ENCODE data around the gene DUSP10.

Gene DUSP10

DNA sequence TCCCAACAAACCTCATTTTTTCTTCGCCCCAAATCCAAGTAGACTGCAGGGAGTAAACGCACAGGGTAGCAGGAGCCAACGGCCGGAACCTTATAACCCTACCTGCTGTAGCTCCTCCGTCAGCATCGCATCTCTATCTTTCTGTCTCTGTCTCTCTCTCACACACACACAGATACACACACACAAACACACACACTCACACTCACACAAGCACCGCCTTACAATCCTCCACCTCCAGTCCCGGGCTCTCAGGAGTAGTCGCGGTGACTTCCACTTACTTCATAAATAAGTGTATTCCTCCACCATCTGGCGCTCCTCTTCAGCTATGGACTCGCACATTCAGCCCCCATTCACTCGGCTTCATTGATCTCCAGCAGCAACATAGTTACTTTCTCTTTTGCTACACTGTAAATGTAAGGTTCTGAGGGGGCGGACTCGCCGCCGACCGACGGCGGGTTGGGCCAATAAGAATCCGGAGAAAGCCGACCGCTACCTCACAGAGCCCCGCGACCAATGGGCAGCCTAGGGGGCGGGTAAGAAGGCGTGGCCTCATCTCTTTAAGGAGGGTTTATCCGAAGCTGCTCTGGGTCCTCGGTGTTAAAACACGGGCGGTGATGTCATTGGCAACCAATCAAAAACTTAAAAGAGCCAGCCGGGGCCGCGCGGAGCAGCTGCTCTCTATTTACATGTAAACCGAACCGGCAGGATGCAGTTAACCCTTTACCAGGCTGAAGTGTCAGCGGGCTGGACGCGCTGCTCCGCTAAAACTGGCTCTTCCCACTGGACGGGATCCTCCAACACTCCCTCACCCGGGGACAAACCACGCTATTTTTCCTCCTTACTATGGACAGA lies at the start of gene DUSP10:
Gene DUSP10, minus strand, starts transcription at position 387 of the 852 bp plus-strand sequence. CDS start 2,345 bp downstream, outside the sequence.
- peak; percentile 91 to 97 for DNase-seq (ENCODE audit: low read depth in 2 of 2)

DNA sequence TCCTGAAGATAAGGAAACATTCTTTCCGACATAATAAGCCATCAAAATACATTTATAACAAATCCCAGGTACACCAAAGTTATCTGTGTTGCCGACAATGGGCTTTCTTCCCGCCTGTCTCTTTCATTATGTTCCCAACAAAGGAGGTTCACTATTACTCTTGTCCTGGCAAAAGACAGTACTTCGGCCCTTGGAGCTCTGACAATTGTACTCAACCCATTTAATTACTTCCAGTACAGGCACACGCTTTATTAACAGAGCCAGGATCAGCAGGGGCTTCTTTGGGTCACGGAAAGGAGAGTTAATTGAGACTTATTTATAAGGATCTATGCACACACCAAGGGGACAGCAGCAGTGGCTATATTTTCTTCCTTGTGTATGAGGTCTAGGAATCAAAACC lies 46.6 kb upstream of the DUSP10 start:
- no peak for DNase-seq (ENCODE audit: low read depth in 2 of 2)

DNA sequence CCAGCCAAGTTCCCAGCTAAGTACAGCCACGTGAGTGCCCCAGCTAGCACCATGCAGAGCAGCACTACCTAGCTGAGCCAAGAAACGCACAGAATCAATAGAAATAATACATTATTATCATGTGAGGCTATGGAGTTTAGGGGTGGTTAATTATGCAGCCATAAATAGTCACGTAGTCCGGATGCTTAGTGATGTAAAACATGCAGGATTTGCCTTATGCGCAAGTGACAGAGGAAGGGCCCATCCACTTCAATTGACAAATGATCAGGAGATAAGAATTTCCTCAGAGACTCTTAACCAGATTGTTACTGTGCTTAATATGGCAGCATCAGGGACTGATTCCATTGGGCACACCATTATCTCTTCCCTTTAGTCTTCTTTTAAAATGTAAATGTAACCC lies 44.8 kb upstream of the DUSP10 start:
- DNase-seq (ENCODE audit: low read depth in 2 of 2) = no peak

DNA sequence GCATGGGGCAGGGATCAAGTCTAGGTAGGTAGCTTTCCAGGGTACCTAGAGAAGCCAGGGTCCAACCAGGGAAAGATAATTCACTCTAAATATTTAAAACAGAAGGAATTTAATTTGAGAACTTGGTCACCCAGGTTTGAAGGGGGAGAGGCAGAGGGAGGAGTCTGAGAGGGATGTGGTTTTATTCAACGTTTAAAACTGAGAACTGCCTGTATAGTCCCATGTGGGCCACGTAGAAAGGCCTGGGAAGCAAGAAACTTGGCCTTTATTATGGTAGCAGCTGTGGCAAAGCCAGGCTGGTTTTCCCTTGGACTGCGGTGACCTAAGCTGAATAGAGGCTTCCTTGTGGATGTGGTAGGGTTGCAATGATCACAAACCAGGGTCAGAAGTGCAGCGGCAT lies 42.0 kb upstream of the DUSP10 start:
- no peak for DNase-seq (ENCODE audit: low read depth in 2 of 2)

DNA sequence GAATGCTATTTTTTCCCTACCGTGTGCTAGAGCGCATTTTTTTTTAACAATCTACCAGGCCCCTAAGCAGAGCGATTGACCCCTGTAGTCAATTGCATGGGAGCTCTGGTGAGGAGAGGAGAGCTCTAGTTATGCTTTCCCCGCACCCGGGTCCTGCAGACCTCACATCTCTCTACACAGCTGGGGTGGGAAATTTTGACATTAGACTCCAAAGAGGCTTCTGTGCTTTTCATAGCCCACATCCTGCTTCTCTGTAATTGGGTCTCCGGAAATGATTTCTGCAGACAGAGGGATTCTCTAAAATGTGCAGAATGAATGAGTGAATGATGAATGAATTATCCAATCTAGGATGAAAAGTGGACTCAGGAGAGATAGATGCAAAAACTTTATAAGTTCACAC lies 41.5 kb upstream of the DUSP10 start:
- DNase-seq (ENCODE audit: low read depth in 2 of 2) = no peak

DNA sequence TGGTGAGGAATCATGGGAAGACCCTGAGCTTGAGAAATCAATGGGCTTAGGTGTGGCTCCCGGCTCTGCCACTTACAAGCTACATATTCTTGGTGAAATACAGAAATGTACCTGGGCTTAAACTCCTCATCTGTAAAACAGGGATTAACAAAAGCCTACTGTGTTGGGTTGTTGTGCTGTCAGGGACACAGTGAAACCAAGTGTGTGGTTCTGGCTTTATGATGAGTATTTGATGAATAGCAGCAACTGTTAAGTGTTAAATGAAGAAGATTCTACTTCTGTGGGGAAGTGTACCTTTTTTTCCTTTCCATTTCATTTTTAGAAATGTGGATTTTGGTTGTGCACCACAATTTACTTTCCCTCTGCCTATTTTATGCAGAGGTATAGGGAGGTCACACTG lies 41.1 kb upstream of the DUSP10 start:
- DNase-seq (ENCODE audit: low read depth in 2 of 2) = no peak

DNA sequence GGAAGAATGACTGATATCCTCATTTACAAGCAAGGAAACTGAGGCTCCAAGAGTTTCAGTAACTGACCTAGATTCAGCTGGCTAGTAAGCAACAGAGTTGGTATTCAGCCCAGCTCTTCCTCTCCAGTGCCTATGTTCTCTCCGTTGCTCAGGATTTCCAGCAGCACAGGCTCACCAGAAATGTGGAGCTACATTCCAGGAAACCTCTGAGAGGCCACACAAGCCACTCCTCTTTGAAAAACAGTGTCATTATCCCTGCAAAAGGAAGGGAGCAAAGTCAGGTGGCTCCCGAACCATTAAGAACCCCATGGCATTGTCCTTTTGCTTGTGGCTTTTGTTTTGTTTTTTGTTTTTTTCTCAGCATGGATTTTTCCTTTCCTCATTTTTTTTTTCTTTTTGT lies 40.6 kb upstream of the DUSP10 start:
- no peak for DNase-seq (ENCODE audit: low read depth in 2 of 2)

DNA sequence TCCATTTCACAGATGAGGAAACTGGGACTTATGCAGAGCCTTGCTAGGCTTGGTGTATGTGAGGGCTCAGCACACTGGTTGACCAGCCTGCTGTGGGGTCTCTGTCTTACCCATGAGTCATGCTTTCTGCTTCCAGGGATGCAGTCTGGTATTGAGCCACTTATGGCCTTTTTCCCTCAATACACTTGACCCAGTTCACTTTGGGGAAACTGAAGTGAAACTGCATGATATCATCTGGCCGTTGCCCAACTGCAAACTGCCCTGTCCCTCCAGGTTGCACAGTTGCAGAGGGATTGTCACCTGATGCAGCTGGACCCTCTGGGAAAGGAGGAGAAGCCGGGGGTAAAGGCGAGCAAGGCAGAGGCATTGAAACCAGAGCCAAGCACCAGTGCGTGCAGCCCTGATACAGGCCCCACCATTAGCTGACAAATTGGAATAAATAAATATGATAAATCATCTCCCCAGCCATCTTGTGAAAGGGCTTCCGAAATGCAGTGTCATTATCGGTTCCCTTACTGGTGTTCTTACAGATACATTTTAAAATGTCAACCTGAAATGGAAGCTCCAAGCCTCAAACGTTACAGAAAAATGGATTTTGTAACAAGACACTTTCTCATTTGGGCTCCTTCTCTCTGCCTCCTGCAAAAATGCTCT lies 39.3 kb upstream of the DUSP10 start:
- DNase-seq (ENCODE audit: low read depth in 2 of 2) = no peak

DNA sequence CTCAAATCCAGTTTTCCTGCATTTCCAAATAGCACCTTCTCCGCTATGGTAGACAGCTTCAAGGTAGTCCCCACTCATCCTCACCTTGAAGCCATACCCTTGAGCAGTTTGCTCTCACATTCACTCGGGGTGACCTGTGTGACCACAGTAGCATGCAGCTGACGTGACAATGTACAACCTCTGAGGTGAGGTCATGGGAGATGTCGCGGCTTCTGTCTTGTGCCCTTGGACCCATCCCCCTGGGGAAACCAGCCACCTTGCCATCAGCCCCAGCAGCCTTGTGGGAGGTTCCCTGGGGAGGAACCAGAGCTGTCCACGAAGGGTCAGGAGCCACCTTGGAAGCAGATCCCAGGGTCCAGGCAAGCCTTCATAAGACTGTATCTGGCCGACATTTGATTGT lies 38.3 kb upstream of the DUSP10 start:
- DNase-seq (ENCODE audit: low read depth in 2 of 2) = no peak

DNA sequence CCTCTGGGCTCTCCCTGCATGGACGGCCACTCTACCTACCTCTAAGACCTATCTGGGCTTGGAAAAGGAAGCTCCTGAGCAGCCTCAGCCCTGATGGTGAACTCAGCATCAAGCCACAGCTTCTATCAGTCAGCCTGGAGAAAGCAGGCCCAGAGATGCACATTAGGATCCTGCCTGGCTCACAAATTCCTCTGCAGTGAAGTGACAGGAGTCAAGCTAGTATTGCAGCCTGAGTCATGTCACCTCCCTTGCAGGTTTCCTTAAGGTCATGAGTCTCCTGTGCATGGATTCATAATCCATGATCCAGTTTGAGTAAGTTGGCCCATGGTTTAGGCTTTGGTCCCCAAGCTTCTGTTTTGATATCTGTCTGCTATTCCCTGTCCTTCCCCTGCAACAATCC lies 37.9 kb upstream of the DUSP10 start:
- no peak for DNase-seq (ENCODE audit: low read depth in 2 of 2)

DNA sequence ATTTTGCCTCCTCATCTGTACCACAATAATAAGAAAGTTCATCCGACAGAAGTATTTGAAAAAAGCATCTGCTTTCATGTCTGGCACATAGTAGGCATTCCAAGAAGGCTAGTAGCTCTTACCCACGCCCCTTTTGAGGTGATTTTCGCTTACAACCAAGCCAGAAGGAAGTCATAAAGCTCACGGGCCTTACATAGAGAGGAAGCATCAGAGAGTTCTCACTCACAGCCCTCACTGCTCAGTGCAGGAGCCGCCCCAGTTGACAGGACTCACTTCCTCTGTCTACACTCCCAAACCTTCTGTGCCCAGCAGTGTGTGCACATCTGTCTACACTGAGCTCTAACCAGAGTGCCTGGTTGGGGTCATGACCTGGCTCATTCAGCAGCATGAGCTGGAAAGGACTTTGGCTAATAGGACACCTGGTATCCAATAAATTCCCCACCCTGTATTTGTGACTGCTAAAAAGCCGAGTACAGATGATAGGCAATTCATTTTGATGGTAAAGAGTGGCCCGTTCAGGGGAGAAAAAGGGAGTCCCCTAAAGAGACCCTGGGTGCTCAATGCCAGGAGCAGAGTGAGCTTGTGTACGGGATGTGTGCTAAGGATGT lies 36.8 kb upstream of the DUSP10 start:
- DNase-seq (ENCODE audit: low read depth in 2 of 2) = no peak

DNA sequence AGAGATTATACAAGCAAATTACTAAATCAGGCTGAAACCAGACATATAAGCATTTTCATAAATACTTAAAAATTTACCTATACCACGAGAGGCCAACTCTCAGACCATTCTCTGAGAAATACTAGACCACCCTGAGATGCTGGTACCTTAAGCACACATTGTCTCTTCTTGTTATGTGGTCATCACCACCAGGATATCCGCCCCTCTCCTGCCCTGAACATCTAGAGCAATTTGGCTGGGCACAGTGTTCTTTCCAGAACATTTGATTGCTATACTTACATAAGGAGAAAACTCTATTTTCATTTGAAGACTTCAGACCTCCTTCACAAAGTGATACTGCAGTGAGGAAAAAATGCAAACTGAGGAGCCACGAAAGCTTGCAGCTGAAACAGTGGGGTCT lies 36.2 kb upstream of the DUSP10 start:
- DNase-seq (ENCODE audit: low read depth in 2 of 2) = no peak

DNA sequence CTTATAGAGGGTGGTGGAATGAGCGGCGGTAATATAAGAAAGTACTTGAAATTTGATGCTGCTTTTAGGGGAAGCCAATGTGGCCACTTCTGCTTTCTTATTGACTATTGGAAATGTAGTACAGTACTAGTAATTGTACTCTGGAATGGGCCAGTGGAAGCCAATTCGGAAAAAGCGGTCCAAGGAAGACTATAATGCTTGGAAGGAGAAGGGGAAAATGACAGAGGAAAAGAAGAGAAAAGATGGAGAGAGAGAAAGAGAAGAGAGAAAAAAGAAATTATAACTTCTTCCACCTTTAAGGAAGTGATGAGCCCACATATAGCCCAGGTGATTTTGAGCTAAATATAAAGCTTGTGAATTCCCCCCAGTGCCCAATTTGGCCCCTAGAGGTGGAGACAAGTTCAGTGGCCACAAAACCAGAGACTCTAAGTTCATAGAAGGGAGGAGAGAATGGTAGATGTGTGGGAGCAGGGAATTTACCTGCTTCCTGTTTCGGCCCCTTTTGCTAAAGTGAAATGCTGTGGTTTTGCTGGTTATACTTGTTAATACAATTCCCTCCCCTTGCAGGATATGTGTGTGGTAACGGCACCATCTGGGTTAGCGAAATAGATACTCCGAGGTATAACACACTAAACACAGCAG lies 35.7 kb upstream of the DUSP10 start:
- DNase-seq (ENCODE audit: low read depth in 2 of 2) = peak in 1 of 2 donors; percentile 38

DNA sequence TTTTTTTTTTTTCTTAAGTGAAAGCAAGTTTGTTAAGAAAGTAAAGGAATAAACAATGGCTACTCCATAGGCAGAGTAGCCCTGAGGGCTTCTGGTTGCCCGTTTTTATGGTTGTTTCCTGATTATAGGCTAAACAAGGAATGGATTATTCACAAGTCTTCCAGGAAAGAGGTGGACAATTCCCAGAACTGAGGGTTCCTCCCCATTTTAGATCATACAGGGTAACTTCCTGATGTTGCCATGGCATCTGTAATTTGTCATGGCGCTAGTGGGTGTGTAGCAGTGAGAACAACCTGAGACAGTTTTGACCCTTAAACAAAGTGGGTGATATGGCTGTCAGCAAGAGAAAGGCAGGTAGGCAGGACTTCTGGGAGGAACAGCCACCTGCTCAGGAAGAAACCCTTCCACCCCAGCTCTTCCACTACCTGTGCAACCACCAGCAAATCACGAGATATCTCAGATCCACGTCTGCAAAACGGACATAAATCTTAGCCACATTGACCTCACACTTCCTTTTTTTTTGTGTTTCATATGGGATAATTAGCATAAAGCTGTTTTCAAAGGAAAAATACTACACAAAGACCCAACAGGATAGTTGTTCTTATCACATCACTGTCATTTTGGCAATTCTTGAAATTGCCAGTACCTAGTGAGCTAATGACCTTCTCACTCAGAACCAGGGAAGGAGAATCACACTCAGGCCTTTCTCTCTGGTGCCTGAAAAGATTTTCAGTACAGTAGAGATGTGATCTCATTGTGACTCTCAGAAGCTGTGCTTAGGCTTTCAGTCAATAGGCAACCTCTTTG lies 34.8 kb upstream of the DUSP10 start:
- no peak for DNase-seq (ENCODE audit: low read depth in 2 of 2)

DNA sequence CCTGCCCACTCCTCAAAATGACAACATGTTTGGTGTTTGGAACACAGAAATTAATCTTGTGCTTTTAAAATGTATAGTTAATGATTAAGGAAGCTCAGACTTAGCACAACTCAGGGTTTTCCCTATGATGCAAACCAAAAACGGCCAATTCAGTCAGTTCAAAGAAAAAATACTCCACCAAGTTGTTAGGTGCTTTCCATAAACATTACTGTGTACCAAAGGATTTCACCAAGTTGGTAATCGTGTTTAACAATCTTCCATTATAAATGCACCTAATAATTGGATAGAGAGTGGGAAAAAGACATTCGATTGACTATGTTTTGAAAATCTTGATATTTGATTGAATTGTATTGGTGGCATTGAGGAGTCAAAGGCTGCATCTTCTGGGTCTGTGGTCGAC lies 33.3 kb upstream of the DUSP10 start:
- no peak for DNase-seq (ENCODE audit: low read depth in 2 of 2)

DNA sequence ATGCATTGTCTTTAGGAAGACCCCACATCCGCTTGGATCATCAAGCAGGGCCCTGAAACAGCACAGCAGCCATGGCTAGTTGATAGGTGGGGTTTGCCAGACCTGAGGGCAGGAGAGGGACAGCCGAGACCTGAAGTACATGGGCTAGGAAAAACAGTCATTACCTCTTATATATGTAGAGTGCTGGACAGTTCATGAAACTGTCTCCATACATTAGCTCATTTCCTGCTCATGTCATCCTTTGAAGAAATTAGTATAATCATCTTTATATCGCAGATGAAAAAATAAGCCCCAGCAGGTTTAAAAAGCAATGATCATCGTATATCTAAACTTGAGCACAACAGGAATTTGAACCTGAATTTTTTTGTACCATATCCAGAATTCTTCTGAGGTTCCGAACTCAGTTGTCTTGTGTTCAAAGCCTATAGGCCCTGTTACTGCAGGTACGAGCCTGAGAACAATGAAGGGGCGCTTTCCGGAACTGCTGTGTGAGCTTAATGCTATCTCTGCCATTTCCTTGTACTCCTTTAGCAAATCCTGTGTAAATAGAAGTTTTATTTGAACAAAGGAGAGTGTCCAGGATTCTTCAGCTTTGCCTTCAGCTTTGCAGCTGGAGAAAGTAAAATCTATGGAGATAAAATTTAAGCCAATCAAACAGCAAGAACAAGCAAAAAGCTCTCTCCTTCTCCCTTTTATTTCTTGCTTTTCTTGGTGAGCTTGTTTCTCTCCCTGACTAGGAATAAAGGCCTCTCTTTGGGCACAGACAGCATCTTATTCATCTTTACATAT lies 32.4 kb upstream of the DUSP10 start:
- DNase-seq (ENCODE audit: low read depth in 2 of 2) = no peak

DNA sequence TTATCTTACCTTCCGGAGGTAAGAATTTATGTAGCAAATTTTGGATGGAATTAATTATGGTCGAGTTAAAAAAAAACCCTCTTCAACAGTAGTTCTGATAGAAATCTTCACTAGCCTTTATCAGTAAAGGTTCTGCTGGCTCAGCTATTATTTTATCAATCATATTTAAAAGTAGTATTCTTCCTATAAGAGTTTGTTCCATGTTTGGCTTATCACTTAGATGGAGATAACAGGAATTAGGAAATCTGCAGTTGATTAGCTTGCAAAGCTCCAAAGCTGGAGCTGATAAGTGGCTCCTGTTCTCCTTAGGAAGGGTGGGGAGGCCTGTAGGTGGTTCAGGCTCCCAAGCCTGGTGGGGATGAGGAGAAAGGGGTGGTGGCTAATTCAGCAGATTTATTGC lies 31.5 kb upstream of the DUSP10 start:
- no peak for DNase-seq (ENCODE audit: low read depth in 2 of 2)

DNA sequence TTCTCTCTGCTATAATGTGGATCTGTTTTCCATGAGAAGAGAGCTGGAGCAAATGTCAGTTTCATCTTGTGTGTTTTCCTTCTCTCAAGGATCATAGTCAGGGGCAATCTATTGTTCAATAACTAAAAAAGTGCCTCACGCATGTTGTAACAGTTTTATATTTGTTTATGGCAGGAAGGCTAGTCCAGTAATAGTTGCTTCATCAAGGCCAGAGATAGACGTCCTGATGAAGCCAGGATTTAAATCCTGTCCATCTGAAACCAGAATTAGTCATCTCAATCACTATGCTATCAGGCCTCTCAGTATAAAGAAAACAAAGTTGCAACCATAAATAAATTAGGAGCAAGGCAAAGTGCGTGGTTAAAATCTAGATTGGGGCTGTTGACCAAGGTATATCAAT lies 30.2 kb upstream of the DUSP10 start:
- DNase-seq (ENCODE audit: low read depth in 2 of 2) = no peak

DNA sequence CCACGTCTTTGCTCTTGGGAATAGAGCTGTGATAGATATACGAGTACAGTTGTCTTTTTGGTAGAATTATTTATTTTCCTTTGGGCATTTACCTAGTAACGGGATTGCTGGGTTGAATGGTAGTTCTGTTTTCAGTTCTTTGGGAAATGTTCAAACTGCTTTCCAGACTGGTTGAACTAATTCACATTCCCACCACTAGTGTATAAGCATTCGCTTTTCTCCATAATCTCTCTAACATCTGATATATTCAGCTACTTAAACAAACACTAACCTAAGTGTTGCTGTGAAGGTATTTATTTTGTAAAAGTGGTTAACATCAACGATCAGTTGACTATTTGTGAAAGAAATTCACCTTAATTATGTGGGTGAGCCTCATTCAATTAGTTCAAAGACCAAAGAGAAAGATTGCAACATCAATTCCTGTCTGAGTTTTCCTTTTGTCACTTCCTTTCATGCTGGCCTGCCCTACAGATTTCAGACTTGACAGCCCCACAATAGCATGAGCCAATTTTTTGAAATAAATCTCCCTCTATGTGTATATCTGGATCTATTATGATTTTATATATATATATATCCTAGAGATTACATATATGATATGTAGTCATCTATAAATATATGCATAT lies 26.7 kb upstream of the DUSP10 start:
- no peak for DNase-seq (ENCODE audit: low read depth in 2 of 2)

DNA sequence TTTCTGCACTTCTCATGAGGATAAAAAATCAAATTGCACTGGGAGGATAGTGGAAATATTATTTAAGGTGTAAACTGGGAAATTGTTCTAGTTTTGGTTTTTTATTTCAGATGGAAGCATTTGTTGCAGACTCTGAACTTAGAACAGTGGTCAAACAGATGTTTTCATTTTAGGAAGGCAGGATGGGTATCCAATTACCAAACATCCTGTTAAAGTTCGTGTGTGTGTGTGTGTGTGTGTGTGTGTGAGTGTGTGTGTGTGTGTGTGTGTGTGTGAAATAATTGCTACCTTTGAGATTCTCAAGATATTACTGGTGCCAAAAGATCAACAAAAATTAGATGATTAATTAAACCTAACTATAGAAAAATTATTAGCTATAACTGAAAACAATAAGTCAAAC lies 24.3 kb upstream of the DUSP10 start:
- DNase-seq (ENCODE audit: low read depth in 2 of 2) = no peak
